GM19035 (cell line): ENCODE results near the gene GPA33.
A peak's percentile ranks its signal among the peaks of the same experiment; 100 is the strongest.
"Not testable (repeated sequence)": the region's sequence is repeated elsewhere in the genome, so short reads cannot be mapped to it uniquely, and the experiment has no call there.

Experiments
- ATAC-seq: cut with Tn5 transposase; IDR thresholded peaks from one replicate; pipeline ENCODE4 v1.9.1; 2021; ENCODE audit not compliant: unreplicated experiment

The GPA33 gene

DNA sequence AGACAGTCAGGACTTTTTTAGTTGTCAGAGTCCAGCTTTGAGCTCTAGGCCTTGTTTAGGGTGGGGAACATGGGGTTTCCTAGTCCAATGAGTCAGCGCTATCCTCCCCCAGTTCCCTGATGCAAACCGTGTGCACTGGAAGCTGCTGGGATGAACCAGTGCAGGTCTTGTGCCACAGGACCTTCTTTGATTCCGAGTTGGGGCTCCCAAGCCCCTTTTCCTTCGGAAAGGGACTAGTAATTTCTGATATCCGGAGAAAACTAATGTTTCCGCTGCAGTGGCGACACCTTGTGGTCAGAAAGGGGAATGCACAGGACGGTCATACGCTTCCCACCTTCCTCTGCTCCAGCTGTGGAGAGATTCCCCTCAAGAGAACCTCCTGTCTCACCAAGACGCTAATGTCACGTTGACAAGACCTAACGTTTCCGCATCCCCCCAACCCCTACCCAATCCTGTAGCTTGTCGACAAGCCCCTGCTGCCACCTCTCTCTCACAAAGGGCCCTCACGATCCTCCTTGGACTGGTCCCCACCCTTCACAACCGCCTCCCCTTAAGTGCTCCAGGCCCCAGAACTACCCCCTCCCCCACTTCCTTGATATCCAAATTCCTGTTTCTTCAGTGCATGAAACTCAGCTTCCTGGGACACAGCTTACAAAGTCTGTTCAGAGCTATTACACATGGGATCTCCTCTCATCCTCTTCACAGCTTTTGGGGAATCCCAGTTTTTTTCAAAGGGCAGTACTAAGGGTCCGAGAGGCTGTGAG lies 30.9 kb downstream of the GPA33 start:
- ATAC-seq: peak; percentile 46

DNA sequence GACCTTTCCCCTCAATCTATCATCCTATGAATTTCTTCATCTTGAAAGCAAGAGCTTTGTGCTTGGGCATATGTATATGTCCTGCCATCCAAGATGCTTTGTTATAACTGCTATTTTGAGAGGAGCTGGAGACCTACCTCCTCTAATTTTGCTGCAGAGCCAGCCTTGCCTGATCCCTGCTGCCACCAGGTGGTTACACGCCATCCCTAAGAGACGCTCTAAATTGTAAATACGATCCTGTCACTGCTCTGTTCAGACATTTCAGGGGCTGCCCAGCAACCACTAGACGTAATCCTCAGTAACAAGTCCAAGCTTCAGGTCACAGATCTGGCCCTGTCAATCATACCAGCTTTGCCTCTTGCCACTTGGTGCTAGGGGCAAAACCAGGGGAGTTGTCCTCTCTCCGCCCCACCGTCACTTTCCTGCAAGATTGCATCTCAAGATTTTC lies 32.9 kb downstream of the GPA33 start:
- ATAC-seq: peak; percentile 58

DNA sequence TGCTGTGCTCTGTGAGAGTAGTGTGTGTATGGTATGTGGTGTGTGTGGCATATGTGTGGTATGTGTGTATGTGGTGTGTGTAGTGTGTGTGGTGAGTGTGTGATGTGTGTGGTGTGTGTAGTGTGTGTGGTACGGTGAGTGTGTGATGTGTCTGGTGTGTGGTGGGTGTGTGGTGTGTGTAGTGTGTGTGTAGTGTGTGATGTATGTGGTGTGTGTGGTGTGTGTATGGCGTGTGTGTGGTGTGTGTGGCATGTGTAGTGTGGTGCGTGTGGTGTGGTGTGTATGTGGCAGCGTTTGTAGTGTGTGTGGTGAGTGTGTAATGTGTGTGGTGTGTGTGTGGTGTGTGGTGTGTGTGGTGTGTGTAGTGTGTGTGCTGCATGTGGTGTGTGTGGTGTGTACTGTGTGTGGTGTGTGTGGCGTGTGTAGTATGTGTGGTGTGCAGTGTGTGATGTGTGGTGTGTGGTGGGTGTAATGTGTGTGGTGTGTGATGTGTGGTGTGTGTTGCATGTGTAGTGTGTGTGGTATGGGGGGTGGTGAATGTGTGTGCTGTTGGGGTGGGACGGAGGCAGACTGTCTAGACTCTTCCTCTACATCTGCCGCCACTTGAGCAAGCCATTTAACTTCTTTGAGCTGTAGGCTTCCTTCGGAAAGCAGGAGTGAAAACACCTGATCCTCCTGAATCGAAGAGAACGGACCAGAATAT lies 33.5 kb downstream of the GPA33 start:
- no peak for ATAC-seq

DNA sequence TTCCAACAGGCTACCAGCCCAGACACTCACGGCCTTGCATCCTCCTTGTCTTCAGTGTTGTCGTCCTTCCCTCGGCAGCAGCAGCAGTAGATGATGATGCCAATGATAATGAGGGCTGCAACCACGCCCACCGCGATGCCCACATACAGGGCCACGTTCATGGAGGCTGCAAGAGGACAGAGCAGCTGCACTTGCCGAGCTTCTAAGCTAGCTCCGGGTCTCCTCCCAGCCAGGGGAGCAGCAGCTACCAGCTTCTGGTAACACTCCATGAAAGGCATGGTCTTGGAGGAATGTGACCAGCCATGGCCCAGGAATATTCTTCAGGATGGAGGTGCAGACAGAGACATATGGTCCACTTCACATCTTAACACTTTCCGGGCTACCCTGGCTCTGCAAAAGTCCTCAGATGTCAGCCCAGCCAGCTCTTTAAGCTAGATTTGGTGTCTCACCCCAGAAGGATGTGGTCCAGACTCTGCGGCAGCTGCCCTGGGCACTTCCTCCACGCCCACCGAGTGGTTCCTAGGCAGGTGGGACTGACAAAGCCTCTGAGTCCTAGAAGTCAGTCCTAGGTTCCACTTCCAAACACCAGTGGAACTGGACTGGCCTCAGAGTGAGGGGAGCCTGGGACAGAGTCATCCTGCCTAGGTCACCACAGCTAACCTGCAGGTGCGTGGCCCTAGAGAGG lies 35.1 kb downstream of the GPA33 start:
- no peak for ATAC-seq

DNA sequence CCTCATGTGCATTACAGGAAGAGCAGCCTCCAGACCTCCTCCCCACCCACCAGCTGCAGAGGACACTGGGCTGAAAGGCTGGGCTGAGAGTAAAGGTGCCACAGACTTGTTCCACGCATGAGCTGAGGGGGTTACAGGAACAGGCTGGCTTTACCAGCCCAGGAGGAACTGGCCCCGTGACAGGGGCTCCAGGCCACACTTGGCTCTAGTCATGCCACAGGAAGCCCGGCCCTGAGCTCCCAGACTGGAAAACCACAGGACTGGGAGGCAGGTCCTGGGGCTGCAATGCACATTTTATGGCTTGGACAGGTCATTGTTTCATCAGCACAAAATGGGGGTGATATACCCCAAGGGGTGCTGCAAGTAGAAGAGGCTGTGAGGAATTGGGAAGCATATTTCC lies 35.6 kb downstream of the GPA33 start:
- no peak for ATAC-seq

DNA sequence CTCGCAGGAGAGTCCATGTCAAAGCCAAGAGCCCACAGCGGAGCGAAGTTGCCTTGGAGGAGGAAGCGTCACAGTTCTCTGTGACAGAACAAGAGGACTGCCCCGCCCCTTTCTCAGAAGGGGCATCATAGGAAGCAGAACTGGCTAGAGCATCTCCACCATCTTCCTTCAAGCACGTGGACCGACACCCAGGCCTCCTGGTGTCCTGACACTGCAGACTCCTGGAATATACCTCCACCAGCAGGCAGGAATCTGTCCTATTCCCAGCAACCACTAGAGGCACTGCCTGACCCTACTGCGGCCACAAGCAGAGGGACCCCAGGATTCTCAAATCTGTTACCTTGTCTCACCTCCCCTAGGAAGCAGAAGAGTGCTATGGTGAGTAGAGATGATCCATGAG lies 37.8 kb downstream of the GPA33 start:
- ATAC-seq: no peak

DNA sequence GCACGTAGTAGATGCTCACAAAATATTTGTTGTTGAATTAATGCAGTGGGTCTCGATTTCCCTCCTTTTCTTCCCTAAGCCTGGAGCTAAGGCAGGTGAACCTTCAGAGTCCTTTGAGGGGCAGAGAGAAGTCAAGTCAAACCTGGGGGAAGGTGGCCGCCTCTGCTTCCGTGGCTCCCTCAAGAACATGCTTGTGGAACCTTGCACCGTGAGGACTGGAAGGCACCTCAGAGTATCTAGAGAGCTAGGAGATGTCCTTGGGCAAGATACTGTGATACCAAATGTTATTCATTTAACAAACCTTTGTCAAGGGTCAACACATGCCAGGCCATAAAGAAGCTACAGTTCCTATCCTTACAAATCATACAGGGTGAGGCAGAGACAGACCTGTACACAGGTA lies 38.3 kb downstream of the GPA33 start:
- ATAC-seq: no peak

DNA sequence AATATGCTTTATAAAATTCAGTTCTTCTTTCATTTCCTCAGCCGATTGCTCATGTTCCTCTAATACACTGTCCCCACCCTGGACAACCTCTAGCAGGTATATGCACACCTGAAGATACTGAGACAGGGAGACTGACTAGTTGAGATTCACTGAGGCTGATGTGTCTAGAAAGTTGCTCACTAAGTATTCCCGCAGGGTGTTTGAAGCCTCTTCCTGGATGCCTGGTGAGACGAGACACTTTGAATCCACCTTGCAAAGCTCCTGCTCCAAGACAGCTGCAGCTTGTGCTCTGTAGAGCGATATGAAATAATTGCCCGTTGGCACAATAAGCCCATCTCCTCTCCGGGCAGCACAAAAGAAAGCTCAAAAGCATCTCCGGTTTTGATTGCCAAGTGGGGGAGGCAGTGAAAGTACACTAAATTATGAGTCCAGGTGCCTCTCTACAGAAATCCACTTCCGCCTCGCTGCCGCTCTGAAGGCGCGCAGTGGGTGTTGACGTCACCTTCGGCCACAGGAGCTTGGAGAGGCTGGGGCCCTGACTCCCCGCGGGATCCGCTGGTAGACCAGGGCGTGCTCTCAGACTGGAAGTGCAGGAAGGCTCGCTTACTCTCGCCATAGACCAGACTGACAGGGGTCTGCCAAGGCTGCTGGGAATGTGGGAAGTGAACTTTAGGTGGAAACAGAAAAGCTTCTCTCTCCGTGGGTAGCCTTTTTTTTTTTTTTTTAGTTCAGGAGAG lies 46.3 kb downstream of the GPA33 start:
- ATAC-seq: peak; percentile 99

DNA sequence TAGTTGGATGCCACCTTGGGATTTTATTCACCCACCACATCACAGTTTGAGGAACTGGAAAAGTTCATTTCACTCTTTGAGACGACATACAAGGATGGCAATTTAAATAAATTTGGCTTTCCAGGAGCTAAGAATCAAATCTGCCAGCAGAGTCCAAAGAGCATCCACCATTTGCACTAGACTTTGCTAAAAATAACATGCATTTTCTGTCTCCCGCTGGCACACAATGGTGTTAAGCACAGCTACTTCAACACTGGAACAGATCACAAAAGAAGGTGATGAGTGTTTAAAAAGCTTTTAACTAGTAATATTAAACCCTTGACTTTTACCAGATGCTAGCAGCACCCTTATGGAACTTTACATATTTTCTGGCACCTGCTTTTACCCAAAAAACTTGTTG lies 56.5 kb downstream of the GPA33 start:
- ATAC-seq: no peak

DNA sequence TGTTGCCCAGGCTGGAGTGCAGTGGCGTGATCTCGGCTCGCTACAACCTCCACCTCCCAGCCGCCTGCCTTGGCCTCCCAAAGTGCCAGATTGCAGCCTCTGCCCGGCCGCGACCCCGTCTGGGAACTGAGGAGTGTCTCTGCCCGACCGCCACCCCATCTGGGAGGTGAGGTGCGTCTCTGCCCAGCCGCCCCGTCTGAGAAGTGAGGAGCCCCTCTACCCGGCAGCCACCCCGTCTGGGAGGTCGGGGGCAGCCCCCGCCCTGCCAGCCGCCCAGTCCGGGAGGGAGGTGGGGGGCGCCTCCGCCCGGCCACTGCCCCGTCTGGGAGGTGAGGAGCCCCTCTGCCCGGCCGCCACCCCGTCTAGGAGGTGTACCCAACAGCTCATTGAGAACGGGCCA lies 60.6 kb downstream of the GPA33 start:
- not testable (repeated sequence) for ATAC-seq

DNA sequence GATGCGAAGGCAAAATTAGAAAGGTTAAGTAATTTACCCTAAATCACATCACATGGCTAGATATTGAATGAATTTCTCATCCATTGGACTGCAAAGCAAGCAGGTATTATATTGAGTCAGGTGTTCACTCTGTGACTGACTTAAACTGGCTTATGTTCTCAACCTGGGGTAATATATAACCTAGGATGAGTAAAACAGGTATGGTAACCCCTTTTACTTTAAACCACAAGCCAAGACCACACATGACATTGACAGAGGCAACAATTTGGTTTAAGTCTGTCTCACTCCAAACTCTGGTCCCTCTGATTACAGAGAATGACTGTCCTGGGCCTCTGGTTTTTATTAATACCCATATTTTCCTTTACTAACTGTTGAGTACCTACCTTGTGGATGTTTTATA lies 67.8 kb downstream of the GPA33 start:
- ATAC-seq: no peak

DNA sequence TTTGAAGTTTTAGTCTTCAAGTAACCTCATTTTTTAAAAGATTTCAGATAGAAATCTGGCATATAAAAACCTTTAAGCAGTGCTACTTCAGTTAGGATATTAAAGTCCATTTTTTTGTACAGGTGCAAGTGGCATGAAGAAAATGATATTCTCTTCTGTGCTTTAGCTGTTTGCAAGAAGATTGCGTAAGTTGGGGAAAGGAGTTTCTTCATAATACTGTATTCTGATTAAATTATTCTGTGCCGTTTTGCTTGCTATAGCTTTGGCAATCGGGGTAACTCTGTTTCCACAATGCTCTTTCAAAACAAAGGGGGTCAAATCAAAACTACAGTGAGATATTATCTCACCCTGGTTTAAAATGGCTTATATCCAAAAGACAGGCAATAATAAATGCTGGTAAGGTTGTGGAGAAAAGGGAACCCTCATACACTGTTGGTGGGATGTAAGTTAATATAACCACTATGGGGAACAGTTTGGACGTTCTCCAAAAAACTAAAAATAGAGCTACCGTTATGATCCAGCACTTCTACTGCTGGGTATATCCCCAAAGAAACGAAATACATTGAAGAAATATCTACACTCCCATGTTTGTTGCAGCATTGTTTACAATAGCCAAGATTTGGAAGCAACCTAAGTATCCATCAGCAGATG lies 74.0 kb downstream of the GPA33 start:
- ATAC-seq: no peak

DNA sequence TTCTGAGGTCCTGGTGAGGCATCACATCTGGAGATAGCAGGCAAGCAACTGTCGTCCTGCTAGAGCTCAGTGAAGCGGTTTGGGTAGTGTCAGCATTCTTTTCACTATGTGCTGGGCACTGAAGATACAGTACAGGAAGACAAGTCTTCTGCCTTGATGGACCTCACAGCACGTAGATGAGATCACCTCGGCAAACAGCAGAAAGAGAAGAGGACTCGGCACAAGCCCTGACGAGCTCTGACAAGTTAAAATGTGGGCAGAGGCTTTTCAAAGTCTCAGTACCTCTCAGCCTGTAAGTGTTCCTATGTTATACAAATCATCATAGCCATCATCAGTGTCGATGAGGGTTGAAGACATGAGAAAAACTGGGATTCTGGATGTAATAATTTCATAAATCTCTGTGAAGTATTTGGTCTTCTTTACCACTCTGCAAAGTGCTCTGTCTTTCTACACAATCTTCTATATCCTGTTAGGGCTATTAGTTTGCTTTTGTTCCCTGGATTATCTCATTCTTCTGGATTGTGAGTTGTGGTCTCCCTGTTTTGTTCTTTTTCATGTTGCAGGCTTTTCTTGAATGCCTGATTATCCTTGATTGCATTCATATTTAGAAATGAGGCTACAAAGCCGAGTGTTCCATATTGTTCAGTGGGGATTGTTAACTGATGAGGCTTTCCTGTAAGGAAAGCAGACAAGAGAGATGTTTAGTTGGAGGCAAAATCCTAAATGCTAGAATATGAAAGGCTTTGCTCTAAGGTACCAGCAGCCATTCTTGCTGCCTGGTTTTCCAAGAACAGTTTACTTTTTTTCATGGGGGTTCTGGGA lies 76.9 kb downstream of the GPA33 start:
- ATAC-seq: no peak

DNA sequence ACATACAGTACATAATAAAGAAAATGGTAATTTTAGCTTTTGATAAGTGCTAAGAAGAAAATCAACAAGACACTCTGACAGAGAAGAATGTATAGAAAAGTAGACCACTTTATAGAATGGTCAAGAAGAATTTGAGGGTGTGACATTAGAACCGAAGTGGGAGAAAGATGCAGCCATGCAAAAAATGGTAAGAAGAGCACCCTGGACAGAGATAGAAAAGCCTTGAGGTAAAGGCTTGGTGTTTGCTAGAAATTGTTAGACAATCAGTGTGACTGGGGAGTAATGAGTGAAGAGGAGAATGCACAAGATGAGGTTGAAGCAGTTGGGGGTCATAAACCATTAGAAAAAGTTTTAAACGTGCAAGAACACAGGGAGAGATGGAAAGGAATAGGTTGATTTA lies 77.6 kb downstream of the GPA33 start:
- no peak for ATAC-seq

DNA sequence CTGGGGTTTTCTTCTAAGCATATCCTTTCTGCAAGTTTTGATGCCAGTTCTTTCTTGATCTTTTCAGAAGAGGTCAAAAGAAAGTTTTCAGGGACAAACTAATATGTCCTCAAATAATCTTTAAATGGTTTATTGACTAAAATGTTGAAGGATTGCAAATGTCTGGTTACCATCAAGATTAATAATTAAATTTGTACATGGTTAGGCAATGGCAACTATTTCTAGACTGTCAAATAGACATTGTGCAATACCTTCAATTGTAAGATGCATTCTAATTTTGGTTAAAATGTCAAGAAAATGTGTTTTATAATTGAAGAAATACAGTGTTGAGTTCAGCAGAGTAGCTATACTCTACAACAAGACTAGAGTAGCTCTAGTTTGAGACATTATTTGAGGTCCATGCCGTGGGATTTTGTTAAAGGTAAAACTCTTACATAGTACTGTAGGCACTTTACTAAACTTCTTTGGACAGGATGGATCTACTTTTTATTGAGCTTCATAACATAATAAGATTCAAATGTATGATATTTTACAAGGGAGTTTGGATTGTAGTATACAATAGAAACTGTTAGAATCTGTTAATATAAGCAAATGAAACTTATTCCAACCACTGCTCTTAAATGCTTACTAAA lies 78.5 kb downstream of the GPA33 start:
- ATAC-seq: no peak

DNA sequence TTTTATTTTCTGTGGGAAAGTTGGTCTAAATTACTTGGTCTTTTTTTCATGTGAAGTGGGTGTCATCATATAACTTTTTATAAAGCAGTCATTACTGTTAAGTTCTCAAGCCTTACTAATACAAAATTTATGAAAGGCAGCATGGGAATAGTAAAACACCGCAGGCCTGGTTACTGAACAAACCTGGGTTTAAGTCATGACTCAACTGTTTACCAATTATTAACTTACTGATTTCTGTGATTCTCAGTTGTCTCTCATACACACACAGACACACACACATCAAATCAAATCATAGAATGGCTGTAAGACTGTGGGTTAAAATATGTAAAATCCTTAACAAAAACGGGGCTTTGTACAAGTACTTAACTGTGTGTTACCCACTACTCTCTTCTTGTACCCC lies 86.5 kb downstream of the GPA33 start:
- ATAC-seq: no peak
